ENCODE measurements around the gene KLHL40. TPM values are rescaled to one million over a fixed set of nuclear protein-coding genes. Genes with fewer than 3 reads are reported as not detected.

The KLHL40 gene
- total RNA-seq, 1 donor from 2014 or later: not detected

DNA sequence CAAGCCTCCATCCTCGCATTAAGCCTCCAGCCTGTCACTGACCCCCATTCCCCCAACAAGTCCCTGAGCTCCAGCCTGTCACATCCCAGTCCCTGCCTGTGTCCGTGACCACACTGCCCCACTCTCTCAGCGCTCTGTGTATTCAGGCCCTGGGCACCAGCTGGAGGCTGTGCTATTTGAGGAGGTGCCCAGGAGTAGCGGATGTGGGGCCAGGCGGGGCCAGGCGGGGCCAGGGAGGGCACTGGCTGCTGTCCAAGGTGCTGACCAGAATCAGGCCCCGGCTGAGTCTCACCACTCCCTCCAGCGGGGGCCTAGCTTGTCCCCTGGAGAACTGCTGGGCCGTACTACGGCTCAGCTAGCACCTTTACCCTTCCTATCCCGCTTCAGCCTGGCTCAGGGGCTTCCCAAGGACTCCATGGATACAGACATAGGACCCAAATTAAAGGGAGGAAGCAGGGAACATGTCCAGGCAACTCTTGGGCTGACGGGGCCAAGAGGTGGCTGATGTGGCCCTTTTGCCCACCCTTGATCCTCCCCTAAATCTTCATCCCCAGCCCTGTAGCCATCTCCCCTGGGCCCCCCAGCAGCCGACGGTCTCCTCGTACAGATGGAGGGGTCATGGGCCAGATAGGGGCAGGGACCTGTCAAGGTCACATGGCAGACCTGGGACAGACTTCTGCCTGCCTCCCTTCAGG, 16.2 kb downstream of the KLHL40 start:
- no peaks in the 10 kb centered on the region for H3K4me1 Mint-ChIP-seq (ENCODE audit: low read depth, unreplicated experiment)
- no peaks in the 10 kb centered on the region for H3K4me1 ChIP-seq (ENCODE audit: insufficient read depth, low read length)
- H3K4me3 Mint-ChIP-seq (ENCODE audit: unreplicated experiment): no peak overlapping the region
- TF ChIP-seq, protein P1, sequence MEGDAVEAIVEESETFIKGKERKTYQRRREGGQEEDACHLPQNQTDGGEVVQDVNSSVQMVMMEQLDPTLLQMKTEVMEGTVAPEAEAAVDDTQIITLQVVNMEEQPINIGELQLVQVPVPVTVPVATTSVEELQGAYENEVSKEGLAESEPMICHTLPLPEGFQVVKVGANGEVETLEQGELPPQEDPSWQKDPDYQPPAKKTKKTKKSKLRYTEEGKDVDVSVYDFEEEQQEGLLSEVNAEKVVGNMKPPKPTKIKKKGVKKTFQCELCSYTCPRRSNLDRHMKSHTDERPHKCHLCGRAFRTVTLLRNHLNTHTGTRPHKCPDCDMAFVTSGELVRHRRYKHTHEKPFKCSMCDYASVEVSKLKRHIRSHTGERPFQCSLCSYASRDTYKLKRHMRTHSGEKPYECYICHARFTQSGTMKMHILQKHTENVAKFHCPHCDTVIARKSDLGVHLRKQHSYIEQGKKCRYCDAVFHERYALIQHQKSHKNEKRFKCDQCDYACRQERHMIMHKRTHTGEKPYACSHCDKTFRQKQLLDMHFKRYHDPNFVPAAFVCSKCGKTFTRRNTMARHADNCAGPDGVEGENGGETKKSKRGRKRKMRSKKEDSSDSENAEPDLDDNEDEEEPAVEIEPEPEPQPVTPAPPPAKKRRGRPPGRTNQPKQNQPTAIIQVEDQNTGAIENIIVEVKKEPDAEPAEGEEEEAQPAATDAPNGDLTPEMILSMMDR (IDR thresholded peaks at IDR 0.05; ENCODE audit: insufficient read depth, low read depth, low read length): no peak
- TF ChIP-seq EZH2 (IDR thresholded peaks at IDR 0.05; ENCODE audit: insufficient read depth, low read length): no peak
- peaks cover 35% of the 10 kb centered on the region for H3K27me3 Mint-ChIP-seq (ENCODE audit: low read depth, unreplicated experiment)
- H3K27ac ChIP-seq (ENCODE audit: low read depth, low read length): no peak overlapping the region
- FAIRE-seq (no peak), DNase-seq (ENCODE audit: low read depth) (no peak)
- no peak overlapping the region for H2AFZ ChIP-seq (ENCODE audit: low read depth, low read length)
- H3K9me3 Mint-ChIP-seq (ENCODE audit: unreplicated experiment): no peaks in the 10 kb centered on the region
- H3K36me3 ChIP-seq (ENCODE audit: insufficient read depth, low read length): no peaks in the 10 kb centered on the region
- no peak overlapping the region for H3K9ac ChIP-seq (ENCODE audit: low read length)
- H3K36me3 Mint-ChIP-seq (ENCODE audit: low read depth, unreplicated experiment): no peaks in the 10 kb centered on the region
- no peaks in the 10 kb centered on the region for H3K79me2 ChIP-seq (ENCODE audit: insufficient read depth, low read length)
- H3K27ac Mint-ChIP-seq (ENCODE audit: unreplicated experiment): peak overlapping the region; percentile 34
- no peaks in the 10 kb centered on the region for H3K27me3 ChIP-seq (ENCODE audit: insufficient read depth, low read length)
- H3K9me3 ChIP-seq (ENCODE audit: insufficient read depth, low read depth, low read length): no peaks in the 10 kb centered on the region
- H4K20me1 ChIP-seq (ENCODE audit: insufficient read depth, low read length): no peaks in the 10 kb centered on the region
- H3K4me2 ChIP-seq (ENCODE audit: low read length): no peak overlapping the region
- no peak overlapping the region for H3K4me3 ChIP-seq (ENCODE audit: insufficient read depth, low read depth, low read length)

DNA sequence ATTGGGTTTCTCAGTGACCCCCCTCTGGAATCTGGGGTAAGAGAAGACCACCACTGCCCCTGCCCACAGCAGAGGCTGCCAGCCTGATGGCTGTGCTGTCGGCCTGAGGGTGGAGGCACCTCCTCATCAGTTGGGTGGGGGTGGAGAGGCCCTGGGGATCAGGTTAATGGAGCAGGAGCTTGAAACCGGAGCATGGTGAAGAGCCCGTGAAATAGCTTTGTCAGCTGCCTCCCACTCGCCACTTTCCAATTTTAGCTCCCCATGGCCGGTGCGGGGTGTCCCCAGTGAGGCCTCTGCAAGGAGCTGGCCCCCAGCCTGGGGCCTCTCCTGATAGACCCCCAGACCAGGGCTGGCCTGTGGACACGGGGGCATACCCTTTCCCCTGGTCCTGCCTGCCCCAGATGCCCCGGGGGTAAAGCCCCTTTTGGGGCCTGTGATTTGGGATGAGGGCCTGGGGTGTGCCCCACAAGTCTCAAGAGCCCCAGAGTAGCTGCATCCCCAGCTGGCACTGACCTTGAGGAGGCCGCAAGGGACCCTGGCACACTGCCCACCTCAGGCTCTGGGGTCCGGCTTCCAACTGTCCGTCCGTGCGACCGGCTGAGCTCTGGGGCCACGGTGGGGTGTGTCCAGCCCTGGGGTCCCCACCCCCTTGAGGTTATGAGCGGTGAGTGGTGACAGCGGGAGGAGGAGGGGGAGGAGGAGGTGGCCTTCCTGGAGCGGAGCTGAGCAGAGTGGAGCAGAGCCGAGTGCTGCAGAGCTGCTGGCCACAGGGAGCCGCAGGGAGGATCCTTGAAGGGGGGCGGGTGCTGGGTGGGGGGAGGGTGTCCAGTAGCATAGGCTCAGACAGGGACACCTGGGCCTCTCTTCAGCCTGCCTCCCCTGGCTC, 17.0 kb downstream of the KLHL40 start, which contains the start of gene HHATL:
HHATL (minus strand) TSS at position 733 of the 886 bp plus-strand sequence. CDS start 1,972 bp downstream, outside the sequence.
- H3K36me3 Mint-ChIP-seq (ENCODE audit: low read depth, unreplicated experiment): no peaks in the 10 kb centered on the region
- no peaks in the 10 kb centered on the region for H3K36me3 ChIP-seq (ENCODE audit: insufficient read depth, low read length)
- no peaks in the 10 kb centered on the region for H3K9me3 Mint-ChIP-seq (ENCODE audit: unreplicated experiment)

More for the DNA sequence above, 17.0 kb downstream of the KLHL40 start, which contains the start of gene HHATL:
- Histone ChIP-seq H3K79me2 (ENCODE audit: insufficient read depth, low read length) (no peaks in the 10 kb centered on the region), H4K20me1 (ENCODE audit: insufficient read depth, low read length) (no peaks in the 10 kb centered on the region), H3K9me3 (ENCODE audit: insufficient read depth, low read depth, low read length) (no peaks in the 10 kb centered on the region), H3K9ac (ENCODE audit: low read length) (no peak within 1 kb of the TSS), H3K27ac (ENCODE audit: low read depth, low read length) (no peak within 1 kb of the TSS), H3K4me3 (ENCODE audit: insufficient read depth, low read depth, low read length) (no peak within 1 kb of the TSS), H3K4me1 (ENCODE audit: insufficient read depth, low read length) (no peaks in the 10 kb centered on the region), H3K4me2 (ENCODE audit: low read length) (no peak within 1 kb of the TSS), H2AFZ (ENCODE audit: low read depth, low read length) (no peak within 1 kb of the TSS), H3K27me3 (ENCODE audit: insufficient read depth, low read length) (no peaks in the 10 kb centered on the region)
- Mint-ChIP-seq H3K4me3 (ENCODE audit: unreplicated experiment) (no peak within 1 kb of the TSS), H3K27me3 (ENCODE audit: low read depth, unreplicated experiment) (peaks cover 40% of the 10 kb centered on the region), H3K27ac (ENCODE audit: unreplicated experiment) (no peak within 1 kb of the TSS), H3K4me1 (ENCODE audit: low read depth, unreplicated experiment) (no peaks in the 10 kb centered on the region)
- FAIRE-seq (no peak), DNase-seq (ENCODE audit: low read depth) (no peak)
- TF ChIP-seq EZH2 (IDR thresholded peaks at IDR 0.05; ENCODE audit: insufficient read depth, low read length): no peak
- TF ChIP-seq, protein P1 (IDR thresholded peaks at IDR 0.05; ENCODE audit: insufficient read depth, low read depth, low read length): no peak
